ENCODE measurements around the gene GLI2. TPM values are rescaled to one million over a fixed set of nuclear protein-coding genes. Genes with fewer than 3 reads are reported as not detected.

Gene GLI2
- polyA plus RNA-seq, 1 experiment = 5.2 TPM

DNA sequence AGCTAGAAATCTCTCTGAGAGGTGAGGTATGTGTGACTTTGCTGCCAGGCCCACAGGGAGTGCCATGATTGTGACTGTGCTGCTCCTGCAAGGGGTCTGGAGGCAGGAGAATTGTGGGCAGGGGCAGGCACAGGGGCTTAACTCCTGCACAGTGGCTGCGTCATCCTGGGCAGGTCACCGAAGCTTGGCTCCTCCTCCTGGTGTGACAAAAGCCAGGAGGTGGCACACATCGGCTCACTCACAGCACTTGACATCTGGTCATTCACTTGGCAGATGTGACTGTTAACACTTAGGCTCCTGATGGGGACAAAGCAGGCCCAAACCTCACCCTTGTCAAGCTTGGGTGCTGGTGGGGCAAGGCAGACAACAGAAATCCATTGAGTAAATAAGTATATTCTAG, 36.4 kb upstream of the GLI2 start:
- no peaks in the 10 kb centered on the region for H3K27me3 ChIP-seq (ENCODE audit: control insufficient read depth, insufficient read depth, low read length)
- peaks cover 5% of the 10 kb centered on the region for H3K9me3 ChIP-seq (ENCODE audit: control insufficient read depth, insufficient read depth, low read length)
- TF ChIP-seq CTCF (IDR thresholded peaks at IDR 0.05; ENCODE audit: low read depth, low read length) = no peak
- H3K4me3 ChIP-seq (ENCODE audit: low read depth, low read length) = no peak overlapping the region
- CTCF ChIA-PET = interaction anchor here (10.9 to 11.8 kb wide), 2 partner anchors 371 to 382 kb away, joined by 159 to 223 read pairs; no protein-coding TSS in a partner anchor
- no peak for DNase-seq (ENCODE audit: low read depth, low spot score)
- no peak overlapping the region for H3K27ac ChIP-seq (ENCODE audit: low read depth, low read length)
- POLR2A ChIA-PET = interaction anchor here (1.1 kb wide), 1 partner anchor 376 kb away, joined by 4 read pairs; no protein-coding TSS in a partner anchor

DNA sequence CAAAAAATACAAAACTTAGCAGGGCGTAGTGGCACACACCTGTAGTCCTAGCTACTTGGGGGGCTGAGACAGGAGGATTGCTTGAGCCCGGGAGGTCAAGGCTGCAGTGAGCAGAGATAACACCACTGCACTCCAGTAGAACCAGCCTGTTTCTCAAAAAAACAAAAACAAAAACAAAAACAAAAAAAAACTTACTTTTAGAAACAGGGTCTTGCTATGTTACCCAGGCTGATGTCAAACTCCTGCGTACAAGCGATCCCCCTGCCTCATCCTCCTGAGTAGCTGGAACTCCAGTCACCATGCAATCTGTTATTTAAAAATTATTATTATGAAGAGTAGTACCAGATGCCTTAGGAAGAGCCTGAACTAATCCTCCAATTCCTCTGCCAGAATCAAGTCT, 35.0 kb upstream of the GLI2 start:
- POLR2A ChIA-PET = interaction anchor here (1.1 kb wide), 1 partner anchor 374 kb away, joined by 5 read pairs; no protein-coding TSS in a partner anchor
- H3K9me3 ChIP-seq (ENCODE audit: control insufficient read depth, insufficient read depth, low read length) = peaks cover 5% of the 10 kb centered on the region
- no peak for DNase-seq (ENCODE audit: low read depth, low spot score)
- no peak for TF ChIP-seq CTCF (IDR thresholded peaks at IDR 0.05; ENCODE audit: low read depth, low read length)
- no peak overlapping the region for H3K27ac ChIP-seq (ENCODE audit: low read depth, low read length)
- CTCF ChIA-PET = interaction anchor here (0.6 to 11.8 kb wide), 3 partner anchors 34 to 380 kb away, joined by 3 to 223 read pairs (median 4); no protein-coding TSS in a partner anchor
- H3K4me3 ChIP-seq (ENCODE audit: low read depth, low read length) = no peak overlapping the region
- H3K27me3 ChIP-seq (ENCODE audit: control insufficient read depth, insufficient read depth, low read length) = no peaks in the 10 kb centered on the region

DNA sequence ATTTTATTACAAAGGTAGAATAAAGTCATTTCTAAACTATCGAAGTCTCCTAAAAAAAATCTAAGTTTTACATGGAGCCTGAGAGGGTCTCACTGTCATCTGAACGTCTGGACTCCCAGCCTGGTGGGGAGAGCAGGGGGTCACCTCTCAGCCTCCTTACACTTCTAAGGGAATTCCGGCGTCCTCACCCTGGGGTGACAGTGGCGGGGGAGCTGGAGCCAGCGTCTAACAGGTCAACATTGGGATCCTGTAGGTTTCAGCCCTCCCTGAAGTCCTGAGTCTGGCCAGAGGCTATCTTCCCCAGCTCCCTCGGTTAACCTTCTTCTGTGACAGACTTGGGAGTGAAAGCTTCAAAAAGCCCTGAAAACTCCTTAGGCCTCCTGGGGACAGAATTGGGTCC, 34.6 kb upstream of the GLI2 start:
- ChIA-PET CTCF (interaction anchor here (0.6 to 11.8 kb wide), 2 partner anchors 34 to 380 kb away, joined by 3 to 223 read pairs; no protein-coding TSS in a partner anchor), POLR2A (interaction anchor here (1.1 kb wide), 1 partner anchor 374 kb away, joined by 5 read pairs; no protein-coding TSS in a partner anchor)
- no peaks in the 10 kb centered on the region for H3K27me3 ChIP-seq (ENCODE audit: control insufficient read depth, insufficient read depth, low read length)
- H3K27ac ChIP-seq (ENCODE audit: low read depth, low read length) = no peak overlapping the region
- H3K4me3 ChIP-seq (ENCODE audit: low read depth, low read length) = no peak overlapping the region
- no peak for DNase-seq (ENCODE audit: low read depth, low spot score)
- H3K9me3 ChIP-seq (ENCODE audit: control insufficient read depth, insufficient read depth, low read length) = peaks cover 5% of the 10 kb centered on the region
- TF ChIP-seq CTCF (IDR thresholded peaks at IDR 0.05; ENCODE audit: low read depth, low read length) = no peak

DNA sequence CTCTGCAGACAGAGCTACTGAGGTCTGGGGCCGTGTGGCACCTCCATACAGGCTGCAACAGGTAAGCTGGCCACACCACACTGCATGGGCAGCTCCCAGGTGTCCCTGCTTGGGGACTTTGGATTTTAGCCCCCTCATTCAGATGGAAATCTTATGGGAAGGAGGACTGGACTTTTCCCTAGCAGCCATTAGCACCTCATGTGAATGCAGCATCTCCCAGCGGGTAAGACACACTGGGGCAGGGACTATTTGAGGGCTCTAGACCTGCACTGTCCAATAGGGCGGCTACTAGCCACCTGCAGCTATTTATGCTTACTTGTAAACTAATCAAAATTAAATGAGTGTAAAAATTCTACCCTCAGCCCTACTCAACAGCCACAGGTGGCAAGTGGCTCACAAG, 34.2 kb upstream of the GLI2 start:
- no peak overlapping the region for H3K27ac ChIP-seq (ENCODE audit: low read depth, low read length)
- POLR2A ChIA-PET = interaction anchor here (1.1 kb wide), 1 partner anchor 373 kb away, joined by 5 read pairs; no protein-coding TSS in a partner anchor
- no peaks in the 10 kb centered on the region for H3K27me3 ChIP-seq (ENCODE audit: control insufficient read depth, insufficient read depth, low read length)
- no peak for DNase-seq (ENCODE audit: low read depth, low spot score)
- no peak for TF ChIP-seq CTCF (IDR thresholded peaks at IDR 0.05; ENCODE audit: low read depth, low read length)
- CTCF ChIA-PET = interaction anchor here (0.6 to 11.8 kb wide), 2 partner anchors 33 to 379 kb away, joined by 3 to 223 read pairs; no protein-coding TSS in a partner anchor
- peaks cover 5% of the 10 kb centered on the region for H3K9me3 ChIP-seq (ENCODE audit: control insufficient read depth, insufficient read depth, low read length)
- H3K4me3 ChIP-seq (ENCODE audit: low read depth, low read length) = no peak overlapping the region

DNA sequence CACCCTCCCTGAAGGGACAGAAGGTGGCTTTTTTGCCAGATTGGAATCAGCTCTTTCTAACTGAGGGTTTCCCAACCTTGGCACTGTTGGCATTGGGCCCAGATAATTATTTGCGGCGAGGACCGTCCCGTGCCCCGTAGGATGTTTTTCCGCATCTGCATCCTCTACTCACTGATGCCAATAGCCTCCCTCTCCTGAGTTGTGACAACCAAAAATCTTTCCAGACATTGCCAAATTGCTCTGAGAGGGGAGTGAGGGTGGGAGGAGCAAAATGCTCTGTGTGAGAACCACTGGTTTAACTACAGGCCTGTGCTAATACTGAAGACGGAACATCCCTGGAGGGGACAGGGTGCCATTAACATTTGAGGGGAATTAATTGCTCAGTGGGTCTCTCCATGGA, 33.6 kb upstream of the GLI2 start:
- Histone ChIP-seq H3K4me3 (ENCODE audit: low read depth, low read length) (no peak overlapping the region), H3K9me3 (ENCODE audit: control insufficient read depth, insufficient read depth, low read length) (peaks cover 5% of the 10 kb centered on the region), H3K27ac (ENCODE audit: low read depth, low read length) (no peak overlapping the region), H3K27me3 (ENCODE audit: control insufficient read depth, insufficient read depth, low read length) (no peaks in the 10 kb centered on the region)
- POLR2A ChIA-PET = no interaction called here
- CTCF ChIA-PET = interaction anchor here (11.8 kb wide), 1 partner anchor 379 kb away, joined by 223 read pairs; no protein-coding TSS in a partner anchor
- no peak for DNase-seq (ENCODE audit: low read depth, low spot score)
- no peak for TF ChIP-seq CTCF (IDR thresholded peaks at IDR 0.05; ENCODE audit: low read depth, low read length)

Measured in AG04450 (cell line).